Activated CD8-positive, alpha-beta memory T cell treated with anti-CD3 and anti-CD28 coated beads for 4 hours (primary cell): ENCODE data around the gene CRIM1.

ENCODE experiments used
- DNase-seq, 2 donors: peaks; one replicate each; pipeline ENCODE4 v3.0.0-alpha.2; 2020; ENCODE audit warnings: low read depth in 2 of 2

The CRIM1 gene

DNA sequence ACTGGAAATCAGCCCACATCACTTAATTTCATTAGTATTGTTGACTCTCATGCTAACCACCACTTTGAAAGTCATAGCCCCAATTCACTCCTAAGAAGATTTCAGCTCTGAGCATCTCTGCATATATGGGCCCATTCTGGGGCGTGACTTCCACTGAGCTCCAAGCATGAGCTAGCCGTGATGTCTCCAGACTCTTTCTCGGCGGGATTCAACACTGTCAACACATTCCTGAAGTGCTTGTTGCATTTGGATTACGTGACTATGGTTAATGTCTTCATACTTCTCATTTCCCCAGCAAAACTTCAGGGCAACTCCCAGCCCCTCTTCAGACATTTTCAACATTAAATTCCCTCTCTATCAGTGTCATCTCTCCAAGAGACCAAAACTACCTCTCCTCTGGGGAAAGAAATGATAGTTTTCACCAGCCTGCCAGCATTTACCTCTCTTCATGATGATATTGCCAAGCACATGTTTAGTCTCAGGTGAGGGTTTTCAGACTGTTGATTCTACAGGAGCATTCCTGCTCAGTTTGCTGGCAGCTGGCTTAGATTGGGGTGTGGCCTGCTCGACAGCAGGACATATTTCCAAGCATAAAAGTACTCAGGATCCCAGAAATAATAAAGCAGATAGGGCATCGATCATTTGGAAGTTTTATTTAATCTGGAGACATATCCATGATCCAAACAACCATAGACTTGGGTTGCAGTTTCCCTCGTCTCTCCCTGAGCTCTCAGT lies 160.7 kb downstream of the CRIM1 start:
- no peak for DNase-seq

DNA sequence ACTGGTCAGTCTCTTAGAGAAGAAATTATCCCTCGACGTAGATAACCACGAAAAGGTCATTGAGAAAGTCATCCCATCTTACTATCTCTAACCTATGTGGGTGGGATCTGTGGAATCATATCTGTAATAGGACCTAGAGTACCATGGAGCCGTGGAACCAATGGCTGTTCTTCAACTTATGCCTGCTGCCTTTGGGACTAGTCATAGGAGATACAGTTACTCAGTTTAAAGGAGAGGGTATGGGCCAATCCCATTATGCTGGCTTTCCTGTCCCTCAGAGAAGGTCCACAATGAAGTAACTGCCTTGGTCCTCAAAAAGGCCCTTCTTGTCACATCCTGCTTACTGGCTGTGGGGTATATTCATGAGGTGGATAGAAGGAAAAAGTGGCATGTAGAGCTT lies 164.9 kb downstream of the CRIM1 start:
- no peak for DNase-seq

DNA sequence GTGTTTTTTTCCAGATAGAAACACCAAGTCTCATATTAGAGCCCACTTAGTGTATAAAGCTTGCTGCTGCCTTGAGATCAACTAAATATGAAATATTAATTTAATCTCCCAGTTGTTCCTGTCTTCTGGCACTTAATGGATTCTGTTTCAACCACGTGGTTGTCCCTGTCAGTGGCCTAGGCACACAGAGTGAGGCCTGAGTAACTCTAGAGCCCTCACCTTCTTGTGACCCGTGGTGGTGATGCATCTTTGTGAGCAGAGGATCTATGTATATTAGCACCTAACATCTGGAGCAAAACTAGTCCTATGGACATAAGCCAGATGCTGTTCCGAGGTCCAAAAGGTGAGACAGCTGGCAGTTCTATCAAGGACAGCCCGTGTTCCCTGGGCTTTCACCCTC lies 167.6 kb downstream of the CRIM1 start:
- DNase-seq, result no peak

DNA sequence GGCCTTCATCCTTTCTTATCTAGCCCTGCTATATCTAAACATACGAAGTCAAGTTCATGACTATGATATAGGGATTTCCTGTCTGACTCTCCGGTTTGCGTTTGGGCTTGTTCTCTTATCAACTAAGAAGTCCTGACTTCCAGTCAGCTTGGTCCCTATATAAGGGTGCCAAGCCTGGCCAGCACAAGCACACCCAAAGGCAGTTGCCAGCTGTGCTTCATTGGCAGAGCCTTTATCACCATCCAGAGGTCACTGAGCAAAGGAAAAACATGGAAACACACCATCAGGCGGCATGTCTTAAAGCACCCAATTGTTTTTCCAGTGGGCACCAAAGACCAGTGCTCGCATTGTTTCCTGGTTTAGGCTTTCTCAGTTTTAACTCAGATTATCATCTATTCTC lies 169.7 kb downstream of the CRIM1 start:
- no peak for DNase-seq

DNA sequence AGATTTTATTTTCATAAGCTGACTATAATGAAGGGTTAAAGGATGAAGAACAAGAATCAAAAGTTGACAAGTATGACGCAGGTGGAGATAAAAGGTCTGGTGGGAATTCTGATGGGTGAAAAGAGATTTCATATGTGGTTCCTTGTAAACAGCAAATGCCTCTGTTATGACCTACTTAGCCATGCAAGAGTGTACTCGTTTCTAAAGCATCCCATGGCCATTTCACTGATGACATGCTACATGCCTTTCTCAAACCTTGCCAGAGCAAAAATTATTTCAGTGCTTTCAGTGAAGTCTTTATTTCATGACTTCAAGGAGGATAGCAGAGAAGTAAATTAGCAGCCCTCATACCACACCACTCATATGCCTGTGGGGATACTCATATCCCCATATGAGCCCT lies 170.6 kb downstream of the CRIM1 start:
- no peak for DNase-seq

DNA sequence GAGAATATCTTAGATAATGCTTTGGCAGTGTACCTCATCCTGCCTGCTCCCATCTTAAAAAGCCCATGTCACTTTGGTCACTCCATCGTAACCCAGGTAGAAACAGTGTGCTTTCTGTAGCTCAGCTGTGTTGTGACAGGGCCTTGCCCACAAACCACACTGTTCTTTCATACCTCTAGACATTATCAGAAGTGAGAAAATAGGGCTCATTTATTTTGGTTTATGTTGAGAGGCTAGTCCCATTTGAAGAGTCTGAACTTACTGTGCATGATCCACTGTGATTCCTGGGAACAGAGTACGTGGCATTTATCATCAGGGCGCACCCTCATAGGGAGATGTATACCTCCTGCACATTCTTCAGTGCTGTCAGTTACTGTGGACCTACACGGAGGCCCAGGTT lies 172.7 kb downstream of the CRIM1 start:
- no peak for DNase-seq

DNA sequence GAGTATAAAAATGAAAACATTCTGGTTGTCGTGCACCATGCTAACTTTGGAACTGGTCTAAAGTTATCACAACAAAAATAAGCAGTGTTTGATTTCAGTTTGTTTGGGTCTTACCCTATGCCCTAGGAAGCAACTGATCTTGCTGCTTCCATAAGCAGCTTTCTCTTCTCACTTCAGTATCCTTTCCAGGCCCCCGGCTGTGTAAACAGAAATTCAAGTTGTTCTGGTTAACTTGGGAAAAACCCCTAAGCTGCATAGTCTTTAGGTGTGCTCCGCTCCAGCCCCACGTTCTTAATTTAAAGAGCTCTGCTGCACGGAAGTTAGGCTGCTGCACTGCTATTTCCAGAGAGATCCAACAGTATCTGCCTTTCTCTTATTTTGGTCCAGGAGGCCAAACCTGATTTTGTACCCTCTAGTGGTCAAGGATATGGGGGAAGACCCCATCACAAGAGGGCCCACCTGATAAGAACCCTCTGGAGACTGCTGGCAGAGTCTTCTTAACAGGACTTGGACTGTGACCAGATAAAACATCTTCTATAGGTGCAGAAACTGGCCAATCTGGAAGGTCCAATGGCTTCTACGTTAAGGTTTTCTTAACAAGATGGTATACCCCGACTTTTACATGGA lies 173.3 kb downstream of the CRIM1 start:
- DNase-seq, result no peak

DNA sequence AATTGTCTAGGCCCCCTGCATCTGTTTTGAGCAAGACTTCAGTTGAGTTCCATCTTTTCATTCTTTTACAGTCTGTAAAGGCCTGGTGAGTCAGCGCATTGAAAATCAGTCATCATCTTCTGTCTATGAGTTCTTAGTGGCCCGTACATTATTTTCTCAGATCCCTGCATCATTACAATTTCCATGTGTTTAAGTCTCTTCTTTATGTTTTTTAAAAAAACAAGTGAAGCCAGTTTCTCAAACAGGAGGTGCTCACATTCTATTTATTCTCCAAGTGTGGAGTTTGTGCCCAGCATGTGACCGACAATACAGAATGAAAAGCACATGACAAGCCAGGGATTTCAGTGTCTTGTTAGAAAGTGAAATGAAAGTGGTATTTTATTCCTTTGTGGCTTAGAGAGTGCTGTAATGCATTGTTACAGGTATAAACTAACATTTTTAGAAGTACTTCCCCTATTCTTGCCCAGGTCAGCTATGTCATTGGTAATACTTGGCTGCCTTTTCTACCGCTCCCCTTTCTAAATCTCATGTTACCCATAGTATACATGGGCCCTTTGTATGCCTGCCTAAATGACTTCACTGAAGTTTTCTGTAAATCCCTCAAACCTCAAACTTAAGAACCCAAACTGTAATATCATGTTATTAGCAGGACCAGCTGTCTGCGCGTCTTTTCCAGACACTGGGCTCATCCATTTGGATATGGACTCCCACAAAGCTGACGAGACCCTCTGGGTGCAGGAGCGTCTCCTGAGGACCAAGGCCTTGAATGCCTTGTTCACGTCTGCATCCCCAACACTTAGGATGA lies 174.8 kb downstream of the CRIM1 start:
- no peak for DNase-seq

DNA sequence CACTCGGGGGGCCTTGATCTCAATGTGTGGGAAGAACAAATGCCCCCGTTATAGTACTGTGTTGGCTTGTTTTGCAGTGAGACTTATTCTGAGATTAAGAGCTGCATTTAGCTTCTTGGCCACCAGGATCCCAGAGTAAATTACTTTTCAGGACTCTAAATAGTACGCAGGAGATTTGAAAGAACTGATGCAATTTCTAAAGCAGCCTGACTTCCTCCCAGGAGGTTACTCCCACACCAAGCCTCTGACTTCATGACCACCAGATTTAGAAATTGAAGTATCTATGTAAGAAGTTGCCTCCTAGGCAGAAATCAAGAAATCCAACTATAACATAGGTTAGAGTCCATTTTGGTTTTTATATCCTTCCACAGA lies 175.4 kb downstream of the CRIM1 start:
- DNase-seq, result no peak

DNA sequence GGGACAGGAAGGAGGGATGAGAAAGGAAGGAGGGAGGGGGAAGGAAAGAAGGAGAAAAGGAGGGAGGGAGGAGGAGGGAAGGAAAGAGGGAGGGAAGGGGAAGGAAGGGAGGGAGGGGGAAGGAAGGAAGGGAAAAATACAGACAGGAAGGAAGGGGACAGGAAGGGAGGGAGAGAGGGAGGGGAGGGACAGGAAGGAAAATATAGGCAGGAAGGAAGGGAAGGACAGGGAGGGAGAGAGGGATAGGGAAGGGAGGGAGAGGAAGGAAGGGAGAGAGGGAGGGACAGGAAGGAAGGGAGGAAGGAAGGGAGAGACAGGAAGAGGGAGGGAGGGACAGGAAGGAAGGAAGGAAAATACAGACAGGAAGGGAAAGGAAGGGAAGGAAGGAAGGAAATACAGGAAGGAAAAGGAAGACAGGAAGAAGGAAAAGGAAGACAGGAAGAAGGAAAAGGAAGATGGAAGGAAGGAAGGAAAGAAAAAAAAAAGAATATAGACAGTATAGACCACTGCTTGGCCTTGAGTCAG lies 178.8 kb downstream of the CRIM1 start:
- no peak for DNase-seq

DNA sequence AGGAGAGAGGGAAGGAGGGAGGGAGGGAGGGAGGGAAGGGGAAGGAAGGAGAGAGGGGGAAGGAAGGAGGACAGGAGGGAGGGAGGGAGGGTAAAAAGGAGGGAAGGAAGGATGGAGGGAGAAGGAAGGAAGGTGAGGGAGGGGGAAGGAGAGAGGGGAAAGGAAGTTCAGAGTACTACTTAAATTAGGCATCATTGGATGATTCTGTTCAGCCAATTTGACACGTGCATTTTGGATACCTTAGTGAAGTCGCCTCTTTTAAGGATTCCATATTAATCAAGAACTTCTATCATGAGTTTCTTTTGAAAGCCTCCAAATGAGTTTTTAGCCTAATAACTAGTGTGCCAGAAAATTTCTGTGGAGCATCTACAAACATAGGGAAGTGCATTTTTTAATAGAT lies 179.5 kb downstream of the CRIM1 start:
- no peak for DNase-seq

DNA sequence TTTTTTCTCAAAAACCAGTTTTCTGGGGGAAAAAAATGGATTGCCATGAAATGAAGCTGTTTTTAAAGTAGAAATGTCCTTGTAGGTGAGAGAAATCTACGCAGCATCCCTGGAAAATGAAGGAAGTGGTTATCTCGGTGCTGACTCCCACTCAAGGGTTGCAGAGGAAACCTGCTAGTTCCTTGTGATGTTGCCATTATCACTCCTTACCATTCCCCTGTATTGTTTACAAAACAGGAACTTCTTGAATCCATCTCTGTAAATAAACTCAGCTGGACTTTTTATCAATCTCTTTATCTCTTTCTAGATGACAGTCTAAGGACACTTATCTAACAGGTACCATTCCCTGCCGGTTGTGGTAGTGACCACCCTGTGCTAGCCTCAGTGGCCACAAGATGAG lies 181.2 kb downstream of the CRIM1 start:
- DNase-seq, result no peak

DNA sequence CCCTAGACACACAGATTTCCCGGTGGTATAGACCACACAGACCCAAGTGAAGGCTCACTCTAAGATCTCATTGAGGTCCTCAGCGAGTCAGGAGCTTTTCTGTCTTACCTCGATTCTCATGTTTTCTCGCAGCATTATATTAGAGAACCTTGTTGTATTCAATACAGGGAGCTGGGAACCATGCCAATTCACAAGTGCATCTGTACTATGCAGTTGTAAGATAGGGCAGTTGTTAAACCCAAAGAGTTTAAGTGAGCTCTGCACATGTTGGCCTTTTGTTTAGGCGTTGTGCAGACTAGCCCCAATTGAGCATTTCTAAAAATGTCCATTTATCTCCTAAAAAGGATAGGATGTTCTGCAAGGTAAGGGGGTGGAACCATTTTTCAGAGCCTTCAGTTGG lies 182.8 kb downstream of the CRIM1 start:
- no peak for DNase-seq

DNA sequence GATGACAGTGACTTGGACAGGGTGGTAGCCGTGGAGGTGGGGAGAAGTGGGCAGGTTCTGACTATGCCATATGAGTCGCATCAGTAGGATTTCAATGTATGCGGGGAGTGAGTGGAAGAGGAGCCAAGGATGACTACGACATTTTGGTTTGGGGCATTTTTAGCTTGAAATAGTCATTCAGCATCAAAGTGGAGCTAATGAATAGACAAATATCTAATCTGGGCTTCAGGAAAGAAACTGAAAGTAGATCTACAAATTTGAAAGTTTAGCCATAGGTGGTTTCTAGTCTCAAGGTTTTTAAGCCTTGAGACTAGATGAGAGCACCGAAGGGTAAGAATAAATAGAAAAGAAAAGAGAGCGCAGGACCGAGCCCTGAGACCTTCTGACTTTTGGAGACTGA lies 184.1 kb downstream of the CRIM1 start:
- no peak for DNase-seq

DNA sequence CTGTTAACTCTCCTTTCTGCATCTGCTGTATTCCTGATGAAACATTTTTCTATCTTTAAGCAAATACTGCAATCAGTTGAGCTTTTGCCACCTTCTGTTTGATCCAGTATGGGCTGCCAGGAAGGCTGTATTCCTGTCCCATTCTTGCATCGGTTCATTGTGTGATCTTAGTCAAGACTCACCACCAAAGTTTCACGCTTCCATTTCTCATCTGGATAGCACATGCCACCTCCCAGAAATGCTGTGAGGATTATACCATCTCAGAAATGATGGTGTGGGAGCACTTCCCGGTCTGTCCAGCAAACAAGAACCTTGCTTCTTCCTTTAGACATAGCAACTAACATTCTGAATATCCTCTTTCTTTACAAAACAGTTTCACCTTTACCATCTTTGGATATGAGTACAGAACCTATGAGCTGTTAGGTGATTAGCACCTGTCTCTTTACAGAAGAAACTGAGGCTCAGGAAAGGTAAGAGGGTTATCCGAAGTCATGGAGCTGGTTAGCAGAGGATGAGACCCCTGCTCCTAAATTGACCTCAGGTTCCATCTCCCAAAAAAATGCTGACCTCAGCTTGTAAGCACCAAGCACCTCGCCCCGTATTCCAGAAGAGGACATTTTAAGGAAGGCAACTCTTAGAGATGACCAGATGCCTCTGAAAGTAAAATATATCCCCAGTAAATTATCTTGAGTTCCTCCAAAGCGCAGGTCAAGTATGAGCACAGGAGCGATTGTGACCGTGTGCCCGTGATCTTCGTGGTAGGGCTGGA lies 185.6 kb downstream of the CRIM1 start:
- DNase-seq, result no peak

DNA sequence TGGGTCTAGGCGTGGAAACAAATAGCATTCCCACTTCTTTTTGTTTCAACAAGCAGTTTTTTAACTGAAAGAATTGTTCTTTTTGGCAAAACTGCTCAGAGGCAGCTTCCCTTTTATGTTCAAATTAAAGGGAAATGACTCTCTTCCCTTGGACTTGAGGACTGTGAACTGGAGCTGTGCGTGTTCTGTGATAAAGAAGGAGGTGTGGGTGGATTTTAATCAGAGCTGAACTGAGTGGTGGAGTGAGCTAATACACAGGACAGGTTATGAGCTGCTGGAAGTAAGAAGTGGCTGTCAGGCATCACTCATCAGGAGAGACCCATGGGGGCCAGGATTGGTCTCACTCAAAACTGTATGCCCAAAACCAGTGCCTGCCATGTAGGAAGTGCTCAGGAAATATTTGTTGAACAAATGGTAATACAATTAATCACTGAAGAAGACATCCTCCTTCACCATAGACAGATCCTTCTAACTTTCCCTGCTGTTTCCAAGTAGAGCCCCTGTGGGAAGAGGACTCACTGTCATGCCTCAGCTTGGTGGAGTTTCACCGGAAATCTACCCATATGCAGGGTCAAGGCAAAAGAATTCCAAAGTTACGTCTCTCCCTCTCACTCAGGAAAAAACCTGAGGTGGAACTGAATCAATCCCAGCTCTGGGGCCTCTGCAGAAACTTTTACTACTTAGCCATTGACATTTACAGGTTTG lies 186.5 kb downstream of the CRIM1 start:
- DNase-seq, result no peak

DNA sequence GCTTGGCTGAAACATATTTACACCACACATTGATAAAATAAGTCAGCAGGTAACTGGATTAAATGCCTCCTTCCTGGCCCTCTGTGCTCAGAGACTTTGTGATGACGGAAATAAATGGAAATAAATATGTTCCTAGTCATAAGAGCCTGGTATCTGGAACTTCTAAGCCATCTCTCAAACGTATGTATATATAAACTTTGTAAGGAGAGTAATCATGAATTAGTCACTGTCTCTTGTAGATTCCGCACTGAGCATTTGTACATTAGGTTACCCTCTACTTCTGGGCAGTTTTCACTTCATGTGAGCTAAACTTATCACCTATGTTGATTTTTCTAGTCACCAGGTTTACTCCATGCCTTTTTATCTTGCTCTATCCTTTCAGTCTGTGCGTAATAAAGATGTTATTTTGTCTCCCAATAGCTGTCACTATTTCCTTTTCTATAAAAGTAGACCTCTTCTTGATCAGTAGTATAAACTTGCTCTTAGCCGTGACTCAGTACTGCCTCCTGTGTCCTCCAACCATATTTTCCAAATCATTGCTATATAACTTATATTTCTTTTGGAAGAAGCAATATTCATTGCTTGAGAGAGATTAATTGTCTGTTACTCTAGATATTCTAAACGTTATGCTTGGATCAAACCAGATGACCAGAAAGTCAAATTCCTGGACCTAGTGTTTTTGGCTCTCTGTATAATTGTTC lies 189.2 kb downstream of the CRIM1 start:
- DNase-seq, result no peak

DNA sequence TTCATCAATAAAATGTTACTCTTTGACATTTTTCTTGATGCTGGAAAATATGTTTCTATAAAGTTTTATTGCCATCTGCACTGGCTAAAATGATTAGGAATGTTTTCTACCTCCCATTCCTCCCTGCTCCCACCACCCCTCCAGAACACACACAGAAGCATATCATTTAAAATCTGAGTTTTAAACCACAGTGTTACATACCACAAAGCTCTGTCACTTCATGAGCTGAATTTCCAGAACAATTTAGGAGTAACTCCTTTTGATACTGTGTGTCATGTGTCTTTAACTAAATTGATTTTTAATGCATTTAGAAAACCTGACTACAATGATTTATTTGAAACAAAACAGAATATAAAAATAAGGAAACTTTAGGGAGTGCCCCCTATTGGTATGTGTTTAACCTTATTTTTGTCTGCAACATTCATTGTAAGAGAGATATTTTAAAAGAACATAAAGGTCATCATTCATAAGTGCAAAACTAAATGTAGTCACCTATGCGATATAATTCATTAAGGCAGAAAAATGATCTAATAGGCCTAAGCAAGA lies 190.4 kb downstream of the CRIM1 start:
- no peak for DNase-seq

DNA sequence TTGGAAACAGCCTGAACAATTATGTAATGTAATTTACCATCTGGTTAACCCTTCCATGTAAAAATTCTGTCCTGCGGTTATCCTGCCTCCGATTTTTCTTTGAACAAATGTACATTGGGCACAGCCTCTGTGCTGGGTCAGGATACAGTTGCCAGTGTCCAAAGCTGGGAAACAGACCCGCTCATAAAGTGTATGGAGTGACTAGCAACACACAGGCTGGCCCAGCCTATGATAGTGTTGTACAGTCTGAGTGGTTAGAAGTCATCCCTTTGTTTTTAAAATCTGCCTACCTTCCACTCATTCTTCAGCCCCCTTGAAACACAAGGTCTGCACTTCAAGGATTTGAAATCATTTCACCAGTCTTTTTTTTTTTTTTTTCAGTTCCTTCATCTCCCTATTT lies 192.3 kb downstream of the CRIM1 start:
- DNase-seq, result no peak

DNA sequence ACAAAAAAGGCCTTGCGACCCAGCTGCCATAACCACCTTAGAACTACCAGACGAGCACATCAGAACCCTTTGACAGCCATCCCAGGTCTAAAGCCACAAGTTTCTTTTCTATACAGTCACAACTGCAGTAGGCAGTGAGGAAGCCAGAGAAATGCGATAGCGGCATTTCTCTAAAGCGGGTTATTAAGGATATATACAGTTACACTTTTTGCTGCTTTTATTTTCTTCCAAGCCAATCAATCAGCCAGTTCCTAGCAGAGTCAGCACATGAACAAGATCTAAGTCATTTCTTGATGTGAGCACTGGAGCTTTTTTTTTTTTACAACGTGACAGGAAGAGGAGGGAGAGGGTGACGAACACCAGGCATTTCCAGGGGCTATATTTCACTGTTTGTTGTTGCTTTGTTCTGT lies 193.6 kb downstream of the CRIM1 start:
- DNase-seq, result no peak

DNA sequence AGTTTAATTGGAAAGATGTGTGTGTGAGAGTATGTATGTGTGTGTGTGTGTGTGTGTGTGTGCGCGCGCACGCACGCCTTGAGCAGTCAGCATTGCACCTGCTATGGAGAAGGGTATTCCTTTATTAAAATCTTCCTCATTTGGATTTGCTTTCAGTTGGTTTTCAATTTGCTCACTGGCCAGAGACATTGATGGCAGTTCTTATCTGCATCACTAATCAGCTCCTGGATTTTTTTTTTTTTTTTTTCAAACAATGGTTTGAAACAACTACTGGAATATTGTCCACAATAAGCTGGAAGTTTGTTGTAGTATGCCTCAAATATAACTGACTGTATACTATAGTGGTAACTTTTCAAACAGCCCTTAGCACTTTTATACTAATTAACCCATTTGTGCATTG lies 194.4 kb downstream of the CRIM1 start:
- DNase-seq, result no peak
